Liver (tissue), 9 donors: ENCODE data around the gene KRTAP10-8. TPM values are rescaled to one million over a fixed set of nuclear protein-coding genes. Genes with fewer than 3 reads are reported as not detected.
"Not testable (repeated sequence)": the region's sequence is repeated elsewhere in the genome, so short reads cannot be mapped to it uniquely, and the experiment has no call there.

Experiments used
- DNase-seq: peaks from one replicate; pipeline ENCODE4 v3.0.0-alpha.2; 2017; ENCODE audit warnings: low spot score
- H3K27ac ChIP-seq, 2 donors: one replicate each; pipeline ENCODE4 v1.7.0; 2013; ENCODE audit warnings: inconsistent platforms in 2 of 2, low read length in 2 of 2, control low read depth in 1 of 2, low read depth in 1 of 2, mild to moderate bottlenecking in 1 of 2
- H3K27me3 ChIP-seq, 4 donors: one replicate each; pipeline versions ENCODE4 v1.6.1 to v1.7.0; 2013; ENCODE audit warnings: low read length in 3 of 4, inconsistent platforms in 1 of 4, mild to moderate bottlenecking in 1 of 4, moderate library complexity in 1 of 4; ENCODE audit not compliant: control insufficient read depth in 4 of 4, insufficient read depth in 4 of 4
- H3K36me3 ChIP-seq, 4 donors: one replicate each; pipeline versions ENCODE4 v1.6.1 to v1.7.0; 2013; ENCODE audit warnings: low read length in 3 of 4, mild to moderate bottlenecking in 3 of 4, low read depth in 1 of 4, moderate library complexity in 1 of 4; ENCODE audit not compliant: control insufficient read depth in 4 of 4, insufficient read depth in 3 of 4
- H3K4me1 ChIP-seq, 4 donors: one replicate each; pipeline versions ENCODE4 v1.6.1 to v1.7.0; 2013; ENCODE audit warnings: low read length in 3 of 4, mild to moderate bottlenecking in 3 of 4, moderate library complexity in 1 of 4; ENCODE audit not compliant: control insufficient read depth in 4 of 4, insufficient read depth in 4 of 4
- H3K4me3 ChIP-seq, 3 donors: one replicate each; pipeline versions ENCODE4 v1.6.1 to v1.7.0; 2013; ENCODE audit warnings: low read length in 3 of 3, control low read depth in 1 of 3, low read depth in 1 of 3, mild to moderate bottlenecking in 1 of 3
- H3K9ac ChIP-seq, 2 donors: one replicate each; pipeline ENCODE4 v1.7.0; 2013; ENCODE audit warnings: low read length in 2 of 2, mild to moderate bottlenecking in 2 of 2, moderate library complexity in 2 of 2, control low read depth in 1 of 2, low read depth in 1 of 2
- H3K9me3 ChIP-seq, 4 donors: one replicate each; pipeline versions ENCODE4 v1.6.1 to v1.7.0; 2013; ENCODE audit warnings: low read length in 3 of 4; ENCODE audit not compliant: control insufficient read depth in 4 of 4
- EGR1 ChIP-seq, 2 donors: IDR thresholded peaks; 2 replicates each; pipeline ENCODE4 v1.6.1; 2016 to 2018; ENCODE audit warnings: antibody characterized with exemption in 2 of 2, low read depth in 2 of 2
- FOXA1 ChIP-seq: IDR thresholded peaks from 2 replicates; pipeline ENCODE4 v1.6.1; 2016; ENCODE audit warnings: antibody characterized with exemption
- GABPA ChIP-seq, 2 donors: IDR thresholded peaks in 1 of 2; conservative IDR thresholded peaks in 1 of 2; 2 replicates each; pipeline ENCODE4 v1.6.1; 2016; ENCODE audit warnings: antibody characterized with exemption in 2 of 2, mild to moderate bottlenecking in 1 of 2, moderate library complexity in 1 of 2
- HNF4A ChIP-seq, 2 donors: conservative IDR thresholded peaks; 2 replicates each; pipeline ENCODE4 v1.6.1; 2016; ENCODE audit warnings: antibody characterized with exemption in 2 of 2, mild to moderate bottlenecking in 2 of 2
- HNF4G ChIP-seq: IDR thresholded peaks from 2 replicates; pipeline ENCODE4 v1.6.1; 2016; ENCODE audit warnings: antibody characterized with exemption
- JUND ChIP-seq, 2 donors: IDR thresholded peaks; 2 replicates each; pipeline ENCODE4 v1.6.1; 2016; ENCODE audit warnings: antibody characterized with exemption in 2 of 2
- NR2F2 ChIP-seq: IDR thresholded peaks from 2 replicates; pipeline ENCODE4 v1.6.1; 2016; ENCODE audit warnings: antibody characterized with exemption
- RAD21 ChIP-seq, 2 donors: IDR thresholded peaks; 2 replicates each; pipeline ENCODE4 v1.6.1; 2016; ENCODE audit warnings: antibody characterized with exemption in 2 of 2, mild to moderate bottlenecking in 2 of 2
- RXRA ChIP-seq, 2 donors: IDR thresholded peaks; 2 replicates each; pipeline ENCODE4 v1.6.1; 2017 to 2018; ENCODE audit warnings: antibody characterized with exemption in 2 of 2, mild to moderate bottlenecking in 1 of 2
- SP1 ChIP-seq: IDR thresholded peaks from 2 replicates; pipeline ENCODE4 v1.6.1; 2018; ENCODE audit warnings: antibody characterized with exemption, mild to moderate bottlenecking
- TAF1 ChIP-seq: conservative IDR thresholded peaks from 2 replicates; pipeline ENCODE4 v1.6.1; 2016; ENCODE audit warnings: antibody characterized with exemption, mild to moderate bottlenecking
- YY1 ChIP-seq: IDR thresholded peaks from 2 replicates; pipeline ENCODE4 v1.6.1; 2016; ENCODE audit warnings: antibody characterized with exemption, mild to moderate bottlenecking
- WGBS: extraction: QIAGEN DNeasy Blood & Tissue Kit; methylation state at CpG from one replicate; pipeline ENCODE4 v1.1.7; 2013; 5-methylcytosine and 5-hydroxymethylcytosine counted together
- polyA plus RNA-seq, 2 donors: library from polyadenylated mRNA; stranded (reverse) in 1 of 2; unstranded in 1 of 2; fragments of 200-250 nt in 1 of 2; fragments of >200 nt in 1 of 2; fragmentation: Nextera tagmentation in 1 of 2; extraction: Ambion mirVana in 1 of 2; gene quantifications; one replicate each; pipeline versions ENCODE4 v1.2.1 to v1.2.3, GENCODE V29; 2013 to 2015
- total RNA-seq, 2 donors: library from RNA; depleted of rRNA; stranded (reverse); fragments of >200 nt; gene quantifications; one replicate each; pipeline ENCODE4 v1.2.3, GENCODE V29; 2014
- TF ChIP-seq, protein P1 (sequence below): IDR thresholded peaks from 2 replicates; pipeline ENCODE4 v1.6.1; 2016; ENCODE audit warnings: antibody characterized with exemption
- TF ChIP-seq, protein P2 (sequence below): IDR thresholded peaks from 2 replicates; pipeline ENCODE4 v1.6.1; 2016; ENCODE audit warnings: antibody characterized with exemption, mild to moderate bottlenecking
- TF ChIP-seq, protein P3 (sequence below): IDR thresholded peaks from 2 replicates; pipeline ENCODE4 v1.6.1; 2016; ENCODE audit warnings: antibody characterized with exemption
- TF ChIP-seq, protein P4 (sequence below): IDR thresholded peaks from 2 replicates; pipeline ENCODE4 v1.6.1; 2016; ENCODE audit warnings: antibody characterized with exemption
- donor health status: healthy.
- donor health status: healthy.
- donor health status: healthy.
- donor health status: healthy.
- donor health status: healthy.

The KRTAP10-8 gene
- total and polyA plus RNA-seq, 4 donors: not detected

DNA sequence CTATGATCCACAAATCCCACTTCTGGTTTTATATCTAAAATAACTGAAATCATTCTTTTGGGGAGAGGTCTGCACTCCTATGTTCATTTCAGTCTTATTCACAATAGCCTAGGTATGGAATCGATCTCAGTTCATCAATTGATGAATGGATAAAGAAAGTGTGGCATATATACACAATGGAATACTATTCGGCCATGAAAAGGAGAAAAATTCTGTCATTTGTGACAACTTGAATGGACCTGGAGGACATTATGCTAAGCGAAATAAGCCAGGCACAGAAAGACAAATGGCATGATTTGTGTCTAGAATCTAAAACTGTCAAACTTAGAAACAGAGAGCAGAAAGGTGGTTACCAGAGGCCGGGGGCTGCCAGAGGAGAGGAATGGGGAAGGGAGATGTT lies 5.4 kb upstream of the KRTAP10-8 start:
- Histone ChIP-seq H3K27me3 (no peaks in the 10 kb centered on the region), H3K4me3 (no peak overlapping the region), H3K27ac (no peak overlapping the region), H3K9me3 (peaks cover 1 to 16% (median 5%) of the 10 kb centered on the region in 4 donors), H3K4me1 (no peaks in the 10 kb centered on the region), H3K36me3 (no peaks in the 10 kb centered on the region), H3K9ac (no peak overlapping the region)
- 75% methylated on average over 4 of the region's 4 CpGs for WGBS
- TF ChIP-seq TAF1: no peak
- no peak for TF ChIP-seq EGR1 (IDR thresholded peaks at IDR 0.05; ENCODE audit: low read depth in 2 of 2)
- TF ChIP-seq HNF4G: no peak
- TF ChIP-seq, protein P1, sequence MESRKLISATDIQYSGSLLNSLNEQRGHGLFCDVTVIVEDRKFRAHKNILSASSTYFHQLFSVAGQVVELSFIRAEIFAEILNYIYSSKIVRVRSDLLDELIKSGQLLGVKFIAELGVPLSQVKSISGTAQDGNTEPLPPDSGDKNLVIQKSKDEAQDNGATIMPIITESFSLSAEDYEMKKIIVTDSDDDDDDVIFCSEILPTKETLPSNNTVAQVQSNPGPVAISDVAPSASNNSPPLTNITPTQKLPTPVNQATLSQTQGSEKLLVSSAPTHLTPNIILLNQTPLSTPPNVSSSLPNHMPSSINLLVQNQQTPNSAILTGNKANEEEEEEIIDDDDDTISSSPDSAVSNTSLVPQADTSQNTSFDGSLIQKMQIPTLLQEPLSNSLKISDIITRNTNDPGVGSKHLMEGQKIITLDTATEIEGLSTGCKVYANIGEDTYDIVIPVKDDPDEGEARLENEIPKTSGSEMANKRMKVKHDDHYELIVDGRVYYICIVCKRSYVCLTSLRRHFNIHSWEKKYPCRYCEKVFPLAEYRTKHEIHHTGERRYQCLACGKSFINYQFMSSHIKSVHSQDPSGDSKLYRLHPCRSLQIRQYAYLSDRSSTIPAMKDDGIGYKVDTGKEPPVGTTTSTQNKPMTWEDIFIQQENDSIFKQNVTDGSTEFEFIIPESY: no peak
- TF ChIP-seq SP1: no peak
- no peak for TF ChIP-seq RAD21 (IDR thresholded peaks at IDR 0.05)
- peak; percentile 2 for DNase-seq

DNA sequence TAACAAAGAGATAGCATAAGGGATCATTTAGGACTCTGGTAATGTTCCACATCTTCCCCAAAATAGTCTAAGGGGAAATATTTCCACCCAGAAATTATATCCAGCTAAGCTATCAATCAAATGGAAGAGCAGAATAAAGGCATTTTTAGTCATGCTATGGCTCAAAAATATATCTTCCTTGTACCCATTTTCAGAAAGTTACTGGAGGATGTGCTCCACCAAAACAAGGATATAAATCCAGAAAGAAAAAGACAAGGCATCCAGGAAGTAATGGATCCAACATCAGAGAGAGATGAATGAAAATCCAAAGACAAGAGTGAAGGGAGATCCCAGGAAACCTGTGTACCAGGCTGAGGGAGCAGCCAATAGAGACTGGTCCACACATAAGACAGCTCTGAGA lies 2.7 kb upstream of the KRTAP10-8 start:
- no peaks in the 10 kb centered on the region for H3K36me3 ChIP-seq
- H3K9me3 ChIP-seq: peaks cover 1 to 15% (median 4%) of the 10 kb centered on the region in 4 donors
- TF ChIP-seq RAD21 (IDR thresholded peaks at IDR 0.05) (no peak), HNF4A (conservative IDR thresholded peaks at IDR 0.05) (no peak), SP1 (no peak), EGR1 (IDR thresholded peaks at IDR 0.05; ENCODE audit: low read depth in 2 of 2) (no peak), GABPA (IDR thresholded peaks at IDR 0.05 in 1 of 2, conservative IDR thresholded peaks at IDR 0.05 in 1 of 2) (no peak), RXRA (IDR thresholded peaks at IDR 0.05) (no peak), NR2F2 (no peak), HNF4G (no peak), TAF1 (no peak), YY1 (no peak), FOXA1 (no peak), JUND (IDR thresholded peaks at IDR 0.05) (no peak)
- TF ChIP-seq, protein P2, sequence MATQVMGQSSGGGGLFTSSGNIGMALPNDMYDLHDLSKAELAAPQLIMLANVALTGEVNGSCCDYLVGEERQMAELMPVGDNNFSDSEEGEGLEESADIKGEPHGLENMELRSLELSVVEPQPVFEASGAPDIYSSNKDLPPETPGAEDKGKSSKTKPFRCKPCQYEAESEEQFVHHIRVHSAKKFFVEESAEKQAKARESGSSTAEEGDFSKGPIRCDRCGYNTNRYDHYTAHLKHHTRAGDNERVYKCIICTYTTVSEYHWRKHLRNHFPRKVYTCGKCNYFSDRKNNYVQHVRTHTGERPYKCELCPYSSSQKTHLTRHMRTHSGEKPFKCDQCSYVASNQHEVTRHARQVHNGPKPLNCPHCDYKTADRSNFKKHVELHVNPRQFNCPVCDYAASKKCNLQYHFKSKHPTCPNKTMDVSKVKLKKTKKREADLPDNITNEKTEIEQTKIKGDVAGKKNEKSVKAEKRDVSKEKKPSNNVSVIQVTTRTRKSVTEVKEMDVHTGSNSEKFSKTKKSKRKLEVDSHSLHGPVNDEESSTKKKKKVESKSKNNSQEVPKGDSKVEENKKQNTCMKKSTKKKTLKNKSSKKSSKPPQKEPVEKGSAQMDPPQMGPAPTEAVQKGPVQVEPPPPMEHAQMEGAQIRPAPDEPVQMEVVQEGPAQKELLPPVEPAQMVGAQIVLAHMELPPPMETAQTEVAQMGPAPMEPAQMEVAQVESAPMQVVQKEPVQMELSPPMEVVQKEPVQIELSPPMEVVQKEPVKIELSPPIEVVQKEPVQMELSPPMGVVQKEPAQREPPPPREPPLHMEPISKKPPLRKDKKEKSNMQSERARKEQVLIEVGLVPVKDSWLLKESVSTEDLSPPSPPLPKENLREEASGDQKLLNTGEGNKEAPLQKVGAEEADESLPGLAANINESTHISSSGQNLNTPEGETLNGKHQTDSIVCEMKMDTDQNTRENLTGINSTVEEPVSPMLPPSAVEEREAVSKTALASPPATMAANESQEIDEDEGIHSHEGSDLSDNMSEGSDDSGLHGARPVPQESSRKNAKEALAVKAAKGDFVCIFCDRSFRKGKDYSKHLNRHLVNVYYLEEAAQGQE: no peak
- TF ChIP-seq, protein P1: no peak
- TF ChIP-seq, protein P3, sequence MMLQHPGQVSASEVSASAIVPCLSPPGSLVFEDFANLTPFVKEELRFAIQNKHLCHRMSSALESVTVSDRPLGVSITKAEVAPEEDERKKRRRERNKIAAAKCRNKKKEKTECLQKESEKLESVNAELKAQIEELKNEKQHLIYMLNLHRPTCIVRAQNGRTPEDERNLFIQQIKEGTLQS: no peak
- TF ChIP-seq, protein P4, sequence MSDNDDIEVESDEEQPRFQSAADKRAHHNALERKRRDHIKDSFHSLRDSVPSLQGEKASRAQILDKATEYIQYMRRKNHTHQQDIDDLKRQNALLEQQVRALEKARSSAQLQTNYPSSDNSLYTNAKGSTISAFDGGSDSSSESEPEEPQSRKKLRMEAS: no peak
- H3K27me3 ChIP-seq: no peaks in the 10 kb centered on the region
- DNase-seq: no peak
- no peaks in the 10 kb centered on the region for H3K4me1 ChIP-seq
- no peak overlapping the region for H3K4me3 ChIP-seq
- H3K27ac ChIP-seq: no peak overlapping the region
- no peak overlapping the region for H3K9ac ChIP-seq

DNA sequence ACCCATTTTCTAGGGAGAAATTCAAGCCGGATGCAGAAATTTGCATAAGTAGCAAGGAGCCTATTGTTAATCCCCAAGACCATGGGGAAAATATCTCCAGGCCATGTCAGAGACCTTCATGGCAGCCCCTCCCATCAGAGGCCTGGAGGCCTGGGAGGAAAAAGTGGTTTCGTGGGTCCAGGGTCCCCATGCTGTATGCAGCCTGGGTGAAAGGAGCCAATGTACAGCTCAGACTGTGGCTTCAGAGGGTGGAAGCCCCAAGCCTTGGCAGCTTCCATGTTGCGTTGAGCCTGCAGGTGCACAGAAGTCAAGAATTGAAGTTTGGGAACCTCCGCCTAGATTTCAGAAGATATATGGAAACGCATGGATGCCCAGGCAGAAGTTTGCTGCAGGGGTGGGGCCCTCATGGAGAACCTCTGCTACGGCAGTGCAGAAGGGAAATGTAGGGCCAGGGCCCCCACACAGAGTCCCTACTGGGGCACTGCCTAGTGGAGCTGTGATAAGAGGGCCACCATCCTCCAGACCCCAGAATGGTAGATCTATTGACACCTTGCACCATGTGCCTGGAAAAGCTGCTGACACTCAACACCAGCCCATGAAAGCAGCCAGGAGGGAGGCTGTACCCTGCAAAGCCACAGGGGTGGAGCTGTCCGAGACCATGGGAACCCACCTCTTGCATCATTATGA lies 1.6 kb upstream of the KRTAP10-8 start:
- not testable (repeated sequence) for H3K9ac ChIP-seq, H3K36me3 ChIP-seq, H3K27ac ChIP-seq, DNase-seq, H3K4me3 ChIP-seq, H3K27me3 ChIP-seq, H3K4me1 ChIP-seq
- peaks cover 0 to 11% (median 1%) of the 10 kb centered on the region in 4 donors for H3K9me3 ChIP-seq
- WGBS: 92% methylated on average over 7 of the region's 7 CpGs
